Calu3 (cell line): Measurements from ENCODE around the gene CAVIN3. TPM values are rescaled to one million over a fixed set of nuclear protein-coding genes. Genes with fewer than 3 reads are reported as not detected.

ENCODE experiments used
- BruUV-seq: library from RNA; stranded (reverse); fragments of 400-500 nt; replicated peaks from 2 replicates; lab custom pipeline; 2021; lab: Mats Ljungman, UMichigan
- CTCF ChIA-PET: fragments of 300-600 bp; sonication (Branson Sonifier 250); formaldehyde crosslinking; loops from one replicate; lab custom pipeline; 2022; ENCODE audit warnings: antibody characterized with exemption; lab: Charles Lee
- DNase-seq: peaks from one replicate; pipeline ENCODE4 v3.0.0; 2022
- H3K27ac Mint-ChIP-seq: one replicate; pipeline ENCODE4 v1.8.0; 2022; ENCODE audit warnings: mixed read lengths; ENCODE audit not compliant: unreplicated experiment
- H3K27me3 Mint-ChIP-seq: one replicate; pipeline ENCODE4 v1.8.0; 2022; ENCODE audit warnings: mixed read lengths; ENCODE audit not compliant: unreplicated experiment
- H3K36me3 Mint-ChIP-seq: one replicate; pipeline ENCODE4 v1.8.0; 2022; ENCODE audit warnings: mild to moderate bottlenecking, moderate library complexity, mixed read lengths; ENCODE audit not compliant: insufficient read depth, unreplicated experiment
- H3K4me1 Mint-ChIP-seq: one replicate; pipeline ENCODE4 v1.8.0; 2022; ENCODE audit warnings: mild to moderate bottlenecking, low read depth, mixed read lengths; ENCODE audit not compliant: unreplicated experiment
- H3K4me3 Mint-ChIP-seq: one replicate; pipeline ENCODE4 v1.8.0; 2022; ENCODE audit warnings: mild to moderate bottlenecking, low read depth, moderate library complexity, mixed read lengths; ENCODE audit not compliant: unreplicated experiment
- H3K9me3 Mint-ChIP-seq: one replicate; pipeline ENCODE4 v1.8.0; 2022; ENCODE audit warnings: low read depth, mixed read lengths; ENCODE audit not compliant: unreplicated experiment
- CTCF ChIP-seq: fragments of 200-600 bp; IDR thresholded peaks from one replicate; pipeline ENCODE4 v1.8.0; 2022; ENCODE audit warnings: antibody characterized with exemption; ENCODE audit not compliant: unreplicated experiment
- intact Hi-C: fragments of 100-400 bp; cut with micrococcal nuclease; formaldehyde crosslinking; loops from one replicate; pipeline ENCODE4 v1.10.0; 2022; ENCODE audit not compliant: unreplicated experiment
- total RNA-seq: library from RNA; stranded (reverse); gene quantifications from 2 replicates; pipeline ENCODE4 v1.2.3, GENCODE V29; 2022

Gene CAVIN3
- total RNA-seq, 1 experiment from 2014 or later, result 26.4 TPM

GRCh38 chr11:6350043-6350442 is 29.7 kb upstream of the CAVIN3 start:
- no TSS peak for BruUV-seq
- no peaks in the 10 kb centered on the region for H3K36me3 Mint-ChIP-seq
- intact Hi-C loops, result loop anchor here (5.0 kb wide), 3 partner anchors 33 to 1228 kb away; partner anchors contain the start of gene OR52E5

GRCh38 chr11:6345366-6345765 is 25.1 kb upstream of the CAVIN3 start:
- H3K36me3 Mint-ChIP-seq, result no peaks in the 10 kb centered on the region
- peaks cover 9% of the 10 kb centered on the region for H3K4me1 Mint-ChIP-seq
- DNase-seq, result no peak
- BruUV-seq, result no TSS peak
- no peaks in the 10 kb centered on the region for H3K9me3 Mint-ChIP-seq
- intact Hi-C loops, result no loop called here
- no peak overlapping the region for H3K27ac Mint-ChIP-seq
- CTCF ChIA-PET, result interaction anchor here (1.0 kb wide), 1 partner anchor 8 kb away, joined by 4 read pairs; no protein-coding TSS in a partner anchor
- no peak for TF ChIP-seq CTCF
- H3K4me3 Mint-ChIP-seq, result no peak overlapping the region
- no peaks in the 10 kb centered on the region for H3K27me3 Mint-ChIP-seq

More at GRCh38 chr11:6350043-6350442, 29.7 kb upstream of the CAVIN3 start:
- H3K4me1 Mint-ChIP-seq, result peaks cover 15% of the 10 kb centered on the region
- CTCF ChIA-PET, result no interaction called here
- no peak overlapping the region for H3K27ac Mint-ChIP-seq
- H3K4me3 Mint-ChIP-seq, result no peak overlapping the region
- H3K9me3 Mint-ChIP-seq, result no peaks in the 10 kb centered on the region
- no peak for DNase-seq
- H3K27me3 Mint-ChIP-seq, result no peaks in the 10 kb centered on the region
- no peak for TF ChIP-seq CTCF

- TF ChIP-seq CTCF, result no peak
- H3K27ac Mint-ChIP-seq, result no peak overlapping the region
- intact Hi-C loops, result no loop called here
- DNase-seq, result no peak
- H3K4me3 Mint-ChIP-seq, result no peak overlapping the region
- BruUV-seq, result no TSS peak
- CTCF ChIA-PET, result no interaction called here
- no peaks in the 10 kb centered on the region for H3K9me3 Mint-ChIP-seq
- no peaks in the 10 kb centered on the region for H3K27me3 Mint-ChIP-seq
- no peaks in the 10 kb centered on the region for H3K36me3 Mint-ChIP-seq
- H3K4me1 Mint-ChIP-seq, result no peaks in the 10 kb centered on the region
Measured at GRCh38 chr11:6336293-6336692, 16.0 kb upstream of the CAVIN3 start.

GRCh38 chr11:6334806-6335205 is 14.5 kb upstream of the CAVIN3 start:
- CTCF ChIA-PET, result no interaction called here
- no peaks in the 10 kb centered on the region for H3K9me3 Mint-ChIP-seq
- no peaks in the 10 kb centered on the region for H3K36me3 Mint-ChIP-seq
- no peaks in the 10 kb centered on the region for H3K4me1 Mint-ChIP-seq
- intact Hi-C loops, result no loop called here
- H3K27ac Mint-ChIP-seq, result no peak overlapping the region
- BruUV-seq, result no TSS peak
- TF ChIP-seq CTCF, result no peak
- no peak overlapping the region for H3K4me3 Mint-ChIP-seq
- no peak for DNase-seq
- no peaks in the 10 kb centered on the region for H3K27me3 Mint-ChIP-seq
